H1 (cell line): ENCODE results near the gene CASZ1. TPM values are rescaled to one million over a fixed set of nuclear protein-coding genes. Genes with fewer than 3 reads are reported as not detected.

Experiments
- CTCF ChIA-PET: fragments of 300-600 bp; sonication (Branson Sonifier 250); formaldehyde crosslinking; loops from one replicate; lab custom pipeline; 2021; ENCODE audit not compliant: partially characterized antibody; lab: Charles Lee
- POLR2A ChIA-PET: fragments of 300-600 bp; sonication (Branson Sonifier 250); formaldehyde crosslinking; loops from one replicate; lab custom pipeline; 2021; ENCODE audit warnings: inconsistent platforms; ENCODE audit not compliant: partially characterized antibody; lab: Charles Lee
- DNase-seq, 2 experiments: peaks; one replicate each; pipeline versions ENCODE4 v3.0.0 to v3.0.0-alpha.2; 2010 to 2022; ENCODE audit warnings: low spot score in 2 of 2, low read depth in 1 of 2, mixed read lengths in 1 of 2
- FAIRE-seq: peaks from 2 replicates; lab custom pipeline; 2011; peaks lifted over from hg19 to GRCh38; lab: Jason Lieb, UNC
- H2AFZ ChIP-seq: 2 replicates; pipeline ENCODE4 v1.8.1; 2012; ENCODE audit warnings: low read length, inconsistent platforms
- H2AK5ac ChIP-seq: 2 replicates; pipeline ENCODE4 v1.6.1; 2013; ENCODE audit warnings: low read depth, low read length
- H2BK120ac ChIP-seq: replicated peaks from 2 replicates; pipeline ENCODE3; 2013; ENCODE audit warnings: low read depth, low read length, inconsistent platforms
- H2BK12ac ChIP-seq: 2 replicates; pipeline ENCODE4 v1.6.1; 2013; ENCODE audit warnings: low read depth, low read length
- H2BK15ac ChIP-seq: 2 replicates; pipeline ENCODE4 v1.6.1; 2013; ENCODE audit warnings: low read length
- H2BK20ac ChIP-seq: 2 replicates; pipeline ENCODE4 v1.6.1; 2013; ENCODE audit warnings: low read length
- H2BK5ac ChIP-seq: 2 replicates; pipeline ENCODE4 v1.6.1; 2013; ENCODE audit warnings: low read depth, low read length
- H3K14ac ChIP-seq: 2 replicates; pipeline ENCODE4 v1.6.1; 2013; ENCODE audit warnings: inconsistent platforms; ENCODE audit not compliant: insufficient read length
- H3K18ac ChIP-seq: 2 replicates; pipeline ENCODE4 v1.6.1; 2013; ENCODE audit warnings: low read length; ENCODE audit errors: extremely low read depth
- H3K23ac ChIP-seq: 2 replicates; pipeline ENCODE4 v1.6.1; 2013; ENCODE audit warnings: inconsistent platforms; ENCODE audit not compliant: insufficient read length
- H3K23me2 ChIP-seq: 2 replicates; pipeline ENCODE4 v1.6.1; 2013; ENCODE audit warnings: low read depth, low read length
- H3K27ac ChIP-seq: 2 replicates; pipeline ENCODE4 v1.6.1; 2011; ENCODE audit warnings: low read depth, low read length, inconsistent platforms
- H3K27me3 ChIP-seq, 4 experiments: replicated peaks in 1 of 4; 1 replicate in 1 of 4; 2 replicates in 3 of 4; pipeline versions ENCODE4 v1.6.1 to v1.8.1; 2011 to 2013; ENCODE audit warnings: low read length in 3 of 4, mild to moderate bottlenecking in 3 of 4, inconsistent platforms in 2 of 4, mixed read lengths in 2 of 4, moderate library complexity in 1 of 4; ENCODE audit not compliant: control insufficient read depth in 3 of 4, insufficient read depth in 3 of 4; ENCODE audit errors: extremely low read depth in 1 of 4
- H3K36me3 ChIP-seq, 4 experiments: 2 replicates each; pipeline versions ENCODE4 v1.6.1 to v1.8.1; 2011 to 2013; ENCODE audit warnings: mild to moderate bottlenecking in 4 of 4, low read length in 3 of 4, moderate library complexity in 2 of 4, control low read depth in 1 of 4, inconsistent platforms in 1 of 4; ENCODE audit not compliant: insufficient read depth in 4 of 4, control insufficient read depth in 2 of 4
- H3K4ac ChIP-seq: replicated peaks from 2 replicates; pipeline ENCODE3; 2013; ENCODE audit warnings: low read length, low read depth, mixed read lengths, inconsistent platforms; ENCODE audit not compliant: insufficient read length
- H3K4me1 ChIP-seq, 4 experiments: replicated peaks in 1 of 4; 1 replicate in 1 of 4; 2 replicates in 3 of 4; pipeline versions ENCODE4 v1.6.1 to v1.8.1; 2011 to 2013; ENCODE audit warnings: low read length in 3 of 4, inconsistent platforms in 2 of 4, mixed read lengths in 1 of 4; ENCODE audit not compliant: insufficient read depth in 4 of 4, control insufficient read depth in 3 of 4
- H3K4me2 ChIP-seq, 2 experiments: 2 replicates each; pipeline versions ENCODE4 v1.6.1 to v1.8.1; 2011 to 2013; ENCODE audit warnings: low read depth in 2 of 2, low read length in 2 of 2, control low read depth in 1 of 2, inconsistent platforms in 1 of 2, mild to moderate bottlenecking in 1 of 2; ENCODE audit not compliant: insufficient read depth in 1 of 2
- H3K4me3 ChIP-seq, 4 experiments: fragments of 200-600, 300-600 bp in 1 of 4; sonication (generic), shearing (Covaris generic), sonication (Bioruptor Twin) in 1 of 4; 2 replicates each; pipeline versions ENCODE4 v1.5.1 to v1.8.1; 2011 to 2016; ENCODE audit warnings: low read length in 4 of 4, low read depth in 3 of 4, control low read depth in 2 of 4, inconsistent platforms in 2 of 4, mild to moderate bottlenecking in 2 of 4, mixed read lengths in 1 of 4, moderate library complexity in 1 of 4; ENCODE audit not compliant: insufficient read depth in 2 of 4; ENCODE audit errors: extremely low read depth in 1 of 4
- H3K56ac ChIP-seq: replicated peaks from 2 replicates; pipeline ENCODE3; 2013; ENCODE audit warnings: low read depth, mild to moderate bottlenecking, mixed read lengths, low read length, inconsistent platforms; ENCODE audit not compliant: insufficient read length
- H3K79me1 ChIP-seq: 2 replicates; pipeline ENCODE4 v1.6.1; 2013; ENCODE audit warnings: low read depth, low read length, control low read depth
- H3K79me2 ChIP-seq, 2 experiments: 2 replicates each; pipeline versions ENCODE4 v1.6.1 to v1.8.1; 2012 to 2013; ENCODE audit warnings: low read length in 2 of 2, mild to moderate bottlenecking in 2 of 2, inconsistent platforms in 1 of 2; ENCODE audit not compliant: insufficient read depth in 2 of 2, control insufficient read depth in 1 of 2
- H3K9ac ChIP-seq, 4 experiments: replicated peaks in 1 of 4; 1 replicate in 1 of 4; 2 replicates in 3 of 4; pipeline versions ENCODE4 v1.6.1 to v1.8.1; 2011 to 2013; ENCODE audit warnings: low read depth in 3 of 4, low read length in 3 of 4, control low read depth in 2 of 4, mild to moderate bottlenecking in 2 of 4, moderate library complexity in 2 of 4, inconsistent platforms in 1 of 4; ENCODE audit errors: extremely low read depth in 1 of 4
- H3K9me3 ChIP-seq, 2 experiments: 2 replicates each; pipeline versions ENCODE4 v1.6.1 to v1.8.1; 2012 to 2013; ENCODE audit warnings: mild to moderate bottlenecking in 2 of 2, moderate library complexity in 2 of 2, control low read depth in 1 of 2, inconsistent platforms in 1 of 2, low read depth in 1 of 2, low read length in 1 of 2, mixed read lengths in 1 of 2; ENCODE audit not compliant: insufficient read depth in 2 of 2
- H4K20me1 ChIP-seq, 2 experiments: replicated peaks in 1 of 2; 2 replicates each; pipeline versions ENCODE3 to v1.8.1; 2011 to 2013; ENCODE audit warnings: inconsistent platforms in 2 of 2, low read length in 2 of 2, mild to moderate bottlenecking in 1 of 2; ENCODE audit not compliant: insufficient read depth in 2 of 2, control insufficient read depth in 1 of 2
- H4K5ac ChIP-seq: 2 replicates; pipeline ENCODE4 v1.6.1; 2013; ENCODE audit warnings: low read length, low read depth, mixed read lengths, inconsistent platforms; ENCODE audit not compliant: insufficient read length
- H4K8ac ChIP-seq: 2 replicates; pipeline ENCODE4 v1.8.0; 2013; ENCODE audit warnings: mild to moderate bottlenecking, moderate library complexity, low read length, inconsistent platforms; ENCODE audit not compliant: insufficient read depth; ENCODE audit errors: extremely low read depth
- H4K91ac ChIP-seq: replicated peaks from 2 replicates; pipeline ENCODE3; 2013; ENCODE audit warnings: low read length, mixed read lengths, inconsistent platforms; ENCODE audit not compliant: insufficient read length
- ASH2L ChIP-seq: fragments of 200-600, 300-600 bp; sonication (generic); IDR thresholded peaks from one replicate; pipeline ENCODE4 v1.7.1; 2017; ENCODE audit warnings: low read length
- BACH1 ChIP-seq: IDR thresholded peaks from 2 replicates; pipeline ENCODE4 v1.6.1; 2012; ENCODE audit warnings: low read length, improper control_type of control experiment
- CBX8 ChIP-seq: fragments of 300-800, 300-1000 bp; sonication (generic); IDR thresholded peaks from 2 replicates; pipeline ENCODE4 v1.7.1; 2016; ENCODE audit warnings: low read depth, low read length, borderline replicate concordance
- KDM1A ChIP-seq: fragments of 200-600, 300-600 bp; sonication (generic); IDR thresholded peaks from 2 replicates; pipeline ENCODE4 v1.7.1; 2016; ENCODE audit warnings: mild to moderate bottlenecking, low read length, borderline replicate concordance
- POU5F1 ChIP-seq: IDR thresholded peaks from 2 replicates; pipeline ENCODE4 v1.6.1; 2011; ENCODE audit warnings: low read depth, mild to moderate bottlenecking, low read length, moderate library complexity
- SRF ChIP-seq: IDR thresholded peaks from 2 replicates; pipeline ENCODE4 v1.6.1; 2011; ENCODE audit warnings: mild to moderate bottlenecking, low read depth, low read length, moderate library complexity
- WGBS, 2 experiments: shearing (Covaris generic) in 1 of 2; methylation state at CpG; one replicate each; pipeline versions ENCODE4 v1.1.6 to v1.1.7; 2013 to 2015; ENCODE audit warnings: low lambda C conversion rate in 2 of 2, mixed read lengths in 2 of 2, inconsistent platforms in 1 of 2, low coverage in 1 of 2, missing lambda C conversion rate in 1 of 2; ENCODE audit not compliant: insufficient replicate concordance in 2 of 2, insufficient coverage in 1 of 2, insufficient read length in 1 of 2; ENCODE audit errors: extremely low coverage in 1 of 2, missing lambda C conversion rate in 1 of 2; 5-methylcytosine and 5-hydroxymethylcytosine counted together
- polyA plus RNA-seq, 7 experiments: library from polyadenylated mRNA; depleted of rRNA in 3 of 7; stranded (reverse) in 5 of 7; unstranded in 2 of 7; fragments of >200 nt in 5 of 7; fragments of 200-250 nt in 2 of 7; gene quantifications; 1 replicate in 5 of 7; 2 replicates in 1 of 7; 4 replicates in 1 of 7; pipeline versions ENCODE4 v1.2.1 to v1.2.3, GENCODE V29; 2011 to 2013; ENCODE audit warnings: missing spikeins in 2 of 7, mixed read lengths in 2 of 7
- total RNA-seq: library from RNA; stranded (reverse); fragmentation: NEBNext Ultra II Directional; extraction: Animal tissue kit (Norgen Biotek cat#: 25700); gene quantifications from 2 replicates; pipeline ENCODE4 v1.2.1, GENCODE V29; 2021

CASZ1 gene
- total and polyA plus RNA-seq, 2 of the 8 experiments (the other 6 are each of a cell fraction or from before 2014, with no cell fraction given), result 4.4 to 7.7 TPM

GRCh38 chr1:10734962-10735544, 61.4 kb downstream of the CASZ1 start:
- Histone ChIP-seq H2BK120ac (peak overlapping the region; percentile 91), H2BK5ac (no peak overlapping the region), H3K79me1 (no peaks in the 10 kb centered on the region; the same call in none of the 2 replicates), H4K5ac (no peak overlapping the region), H3K36me3 (no peaks in the 10 kb centered on the region), H3K4me1 (peaks cover 5 to 31% (median 20%) of the 10 kb centered on the region in 4 experiments), H2BK20ac (no peak overlapping the region), H3K14ac (no peak overlapping the region), H3K79me2 (no peaks in the 10 kb centered on the region), H2BK12ac (no peak overlapping the region), H3K23me2 (no peaks in the 10 kb centered on the region), H3K27me3 (no peaks in the 10 kb centered on the region), H4K8ac (0 out of 2 replicates have a peak overlapping the region, but pooled peaks have one; percentile 82), H2BK15ac (no peak overlapping the region), H4K20me1 (no peaks in the 10 kb centered on the region), H2AFZ (no peak overlapping the region), H3K18ac (no peak overlapping the region), H3K4me2 (peak overlapping the region; percentile 27 to 49), H2AK5ac (0 out of 2 replicates have a peak overlapping the region, but pooled peaks have one; percentile 24)
- CTCF ChIA-PET, result interaction anchor here (1.0 to 2.7 kb wide), 6 partner anchors 9 to 172 kb away, joined by 3 to 10 read pairs (median 4); no protein-coding TSS in a partner anchor
- 60% methylated on average over 24 of the region's 24 CpGs; no CpG with 5 or more reads in 1 of the 2 experiments for WGBS, 2 experiments
- no peak for TF ChIP-seq BACH1
- TF ChIP-seq POU5F1, result no peak
- no peak for TF ChIP-seq ASH2L
- TF ChIP-seq KDM1A, result no peak
- no peak for TF ChIP-seq CBX8
- no peak for TF ChIP-seq SRF
- TF ChIP-seq, all 59 proteins: peak for 0
- FAIRE-seq (no peak), DNase-seq (no peak)
- Histone ChIP-seq H3K9me3 (no peaks in the 10 kb centered on the region), H3K4ac (peak overlapping the region; percentile 23), H3K56ac (no peak overlapping the region), H3K27ac (no peak overlapping the region), H4K91ac (no peak overlapping the region), H3K23ac (no peak overlapping the region), H3K4me3 (peak overlapping the region in 1 of 4 experiments; percentile 1; a peak in 3 of 8 replicates), H3K9ac (no peak overlapping the region)
- POLR2A ChIA-PET, result no interaction called here
